Mesenchymal stem cell (in vitro differentiated cells and primary cell): ENCODE measurements around the gene AREG.

Experiments
- DNase-seq: peaks from one replicate; pipeline ENCODE4 v3.0.0-alpha.2; 2013
- H2AFZ ChIP-seq: one replicate; pipeline ENCODE4 v1.6.1; 2013; ENCODE audit warnings: low read depth, mild to moderate bottlenecking, control low read depth, inconsistent platforms, low read length, moderate library complexity
- H2AK5ac ChIP-seq: 2 replicates; pipeline ENCODE4 v1.6.1; 2013; ENCODE audit warnings: low read length, moderate library complexity, mild to moderate bottlenecking, inconsistent platforms; ENCODE audit not compliant: severe bottlenecking
- H2BK120ac ChIP-seq: one replicate; pipeline ENCODE4 v1.6.1; 2013; ENCODE audit warnings: low read depth, mild to moderate bottlenecking, inconsistent platforms, low read length, moderate library complexity
- H2BK12ac ChIP-seq, 2 experiments: one replicate each; pipeline ENCODE4 v1.6.1; 2013; ENCODE audit warnings: inconsistent platforms in 2 of 2, low read length in 2 of 2, mild to moderate bottlenecking in 2 of 2, moderate library complexity in 2 of 2, control low read depth in 1 of 2
- H2BK15ac ChIP-seq: one replicate; pipeline ENCODE4 v1.6.1; 2013; ENCODE audit warnings: mild to moderate bottlenecking, low read depth, inconsistent platforms; ENCODE audit not compliant: poor library complexity, severe bottlenecking
- H2BK5ac ChIP-seq: 2 replicates; pipeline ENCODE4 v1.6.1; 2013; ENCODE audit warnings: low read depth, mild to moderate bottlenecking, low read length, control low read depth, inconsistent platforms; ENCODE audit not compliant: poor library complexity, severe bottlenecking
- H3K14ac ChIP-seq, 2 experiments: one replicate each; pipeline ENCODE4 v1.6.1; 2013; ENCODE audit warnings: inconsistent platforms in 2 of 2, low read length in 2 of 2, control low read depth in 1 of 2, mild to moderate bottlenecking in 1 of 2, moderate library complexity in 1 of 2
- H3K18ac ChIP-seq, 2 experiments: one replicate each; pipeline ENCODE4 v1.6.1; 2013; ENCODE audit warnings: inconsistent platforms in 2 of 2, low read length in 2 of 2, control low read depth in 1 of 2, low read depth in 1 of 2, mild to moderate bottlenecking in 1 of 2
- H3K23ac ChIP-seq, 2 experiments: one replicate each; pipeline ENCODE4 v1.6.1; 2013; ENCODE audit warnings: inconsistent platforms in 2 of 2, low read length in 2 of 2, mild to moderate bottlenecking in 2 of 2, moderate library complexity in 2 of 2, control low read depth in 1 of 2
- H3K27ac ChIP-seq: 2 replicates; pipeline ENCODE4 v1.5.1; 2013; ENCODE audit warnings: mild to moderate bottlenecking, moderate library complexity, low read length, control low read depth, inconsistent platforms; ENCODE audit not compliant: poor library complexity, severe bottlenecking
- H3K27me3 ChIP-seq, 2 experiments: 2 replicates each; pipeline versions ENCODE4 v1.6.1 to v1.7.0; 2013; ENCODE audit warnings: low read length in 2 of 2, mild to moderate bottlenecking in 2 of 2, moderate library complexity in 2 of 2, control low read depth in 1 of 2, inconsistent platforms in 1 of 2; ENCODE audit not compliant: control insufficient read depth in 1 of 2, insufficient read depth in 1 of 2
- H3K36me3 ChIP-seq, 2 experiments: 2 replicates each; pipeline versions ENCODE4 v1.6.1 to v1.7.0; 2013; ENCODE audit warnings: low read length in 2 of 2, control low read depth in 1 of 2, inconsistent platforms in 1 of 2, low read depth in 1 of 2, mild to moderate bottlenecking in 1 of 2; ENCODE audit not compliant: insufficient read depth in 2 of 2, control insufficient read depth in 1 of 2
- H3K4ac ChIP-seq, 2 experiments: one replicate each; pipeline ENCODE4 v1.6.1; 2013; ENCODE audit warnings: inconsistent platforms in 2 of 2, low read length in 2 of 2, mild to moderate bottlenecking in 2 of 2, moderate library complexity in 2 of 2, control low read depth in 1 of 2, low read depth in 1 of 2
- H3K4me1 ChIP-seq: 2 replicates; pipeline ENCODE4 v1.6.1; 2013; ENCODE audit warnings: low read depth, low read length, control low read depth; ENCODE audit not compliant: control insufficient read depth, insufficient read depth
- H3K4me2 ChIP-seq: 2 replicates; pipeline ENCODE4 v1.6.1; 2013; ENCODE audit warnings: low read length, mild to moderate bottlenecking, inconsistent platforms; ENCODE audit not compliant: poor library complexity, severe bottlenecking
- H3K4me3 ChIP-seq, 2 experiments: 2 replicates each; pipeline versions ENCODE4 v1.5.1 to v1.7.0; 2013; ENCODE audit warnings: low read length in 2 of 2, mild to moderate bottlenecking in 2 of 2, control low read depth in 1 of 2, low read depth in 1 of 2; ENCODE audit not compliant: insufficient read depth in 1 of 2
- H3K79me1 ChIP-seq: replicated peaks from 2 replicates; pipeline ENCODE4 v1.6.1; 2013; ENCODE audit warnings: mild to moderate bottlenecking, control low read depth, low read length, inconsistent platforms; ENCODE audit not compliant: poor library complexity, severe bottlenecking
- H3K9ac ChIP-seq: 2 replicates; pipeline ENCODE4 v1.7.0; 2013; ENCODE audit warnings: mild to moderate bottlenecking, low read length, moderate library complexity
- H3K9me3 ChIP-seq: 2 replicates; pipeline ENCODE4 v1.7.0; 2013; ENCODE audit warnings: mild to moderate bottlenecking, low read length; ENCODE audit not compliant: control insufficient read depth
- H4K8ac ChIP-seq: one replicate; pipeline ENCODE4 v1.6.1; 2013; ENCODE audit warnings: inconsistent platforms, mild to moderate bottlenecking, low read length, moderate library complexity
- H4K91ac ChIP-seq: one replicate; pipeline ENCODE4 v1.6.1; 2013; ENCODE audit warnings: mild to moderate bottlenecking, low read length, inconsistent platforms
- WGBS: methylation state at CpG from one replicate; pipeline ENCODE4 v1.1.7; 2013; ENCODE audit warnings: mixed read lengths; 5-methylcytosine and 5-hydroxymethylcytosine counted together

Gene AREG

DNA sequence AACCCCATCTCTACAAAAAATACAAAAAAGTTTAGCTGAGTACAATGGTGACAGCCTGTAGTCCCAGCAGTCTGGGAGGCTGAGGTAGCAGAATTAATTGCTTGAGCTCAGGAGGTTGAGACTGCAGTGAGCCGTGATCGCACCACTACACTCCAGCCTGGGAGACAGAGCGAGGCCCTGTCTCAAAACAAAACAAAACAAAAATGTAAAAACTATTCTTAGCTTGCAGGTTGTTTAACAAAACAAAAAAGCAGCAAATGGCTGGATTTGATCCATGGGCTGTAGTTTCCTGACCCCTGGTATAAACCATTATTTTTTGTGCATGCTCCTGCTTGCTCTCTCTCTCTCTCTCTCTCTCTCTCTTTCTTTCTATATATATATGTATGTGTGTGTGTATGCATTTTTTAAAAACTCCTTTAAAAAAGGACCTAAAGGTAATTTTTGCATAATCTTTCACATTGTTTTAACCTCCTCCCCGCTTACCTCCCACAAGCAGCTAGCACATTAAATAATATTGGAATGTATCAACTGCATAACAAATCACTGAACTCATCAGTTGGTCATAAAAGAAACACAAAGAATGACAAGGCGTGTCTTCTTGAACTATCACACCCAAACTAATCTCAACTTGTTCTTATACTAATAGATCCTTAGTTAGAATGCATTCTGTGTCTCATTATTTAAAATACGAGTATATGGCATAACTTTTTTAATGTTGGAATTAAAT lies 4.8 kb downstream of the AREG start:
- no peak overlapping the region for H2BK12ac ChIP-seq
- peak overlapping the region; percentile 38 for H3K27ac ChIP-seq
- H3K14ac ChIP-seq: no peak overlapping the region
- no peak overlapping the region for H2BK120ac ChIP-seq
- H3K23ac ChIP-seq: no peak overlapping the region
- no peak overlapping the region for H3K4ac ChIP-seq
- 88% methylated on average over 5 of the region's 6 CpGs for WGBS
- H2BK15ac ChIP-seq: no peak overlapping the region
- no peak overlapping the region for H3K9ac ChIP-seq
- H2AK5ac ChIP-seq: no peak overlapping the region
- no peak overlapping the region for H4K91ac ChIP-seq
- H3K79me1 ChIP-seq: no peaks in the 10 kb centered on the region
- H3K4me3 ChIP-seq: no peak overlapping the region
- no peak overlapping the region for H2AFZ ChIP-seq
- no peaks in the 10 kb centered on the region for H3K9me3 ChIP-seq
- no peak overlapping the region for H4K8ac ChIP-seq
- H3K27me3 ChIP-seq: no peaks in the 10 kb centered on the region
- no peaks in the 10 kb centered on the region for H3K36me3 ChIP-seq
- H3K18ac ChIP-seq: no peak overlapping the region
- H3K4me2 ChIP-seq: no peak overlapping the region
- no peak for DNase-seq
- no peak overlapping the region for H2BK5ac ChIP-seq
- H3K4me1 ChIP-seq: peaks cover 7% of the 10 kb centered on the region

GRCh38 chr4:74450298-74450683 lies 5.4 kb downstream of the AREG start:
- Histone ChIP-seq H3K27me3 (no peaks in the 10 kb centered on the region), H3K36me3 (peaks cover 0 to under 1% of the 10 kb centered on the region in 2 experiments), H3K9ac (no peak overlapping the region), H2BK120ac (no peak overlapping the region), H4K91ac (no peak overlapping the region), H2BK12ac (no peak overlapping the region), H4K8ac (no peak overlapping the region), H3K18ac (no peak overlapping the region), H3K23ac (no peak overlapping the region), H3K14ac (no peak overlapping the region), H2BK5ac (no peak overlapping the region), H3K4me1 (peaks cover 4% of the 10 kb centered on the region), H3K4ac (no peak overlapping the region), H3K27ac (no peak overlapping the region), H2AK5ac (no peak overlapping the region), H2BK15ac (no peak overlapping the region), H2AFZ (no peak overlapping the region), H3K4me3 (no peak overlapping the region), H3K9me3 (no peaks in the 10 kb centered on the region), H3K4me2 (no peak overlapping the region), H3K79me1 (no peaks in the 10 kb centered on the region)
- DNase-seq: no peak
- WGBS: 99% methylated on average over 4 of the region's 4 CpGs

- Histone ChIP-seq H3K4me3 (no peak overlapping the region), H4K8ac (no peak overlapping the region), H2AK5ac (no peak overlapping the region), H3K14ac (no peak overlapping the region), H2BK15ac (no peak overlapping the region), H3K79me1 (no peaks in the 10 kb centered on the region), H2BK120ac (no peak overlapping the region), H3K23ac (no peak overlapping the region), H3K18ac (peak overlapping the region in 1 of 2 experiments; percentile 37), H3K27me3 (no peaks in the 10 kb centered on the region), H3K9me3 (no peaks in the 10 kb centered on the region), H2BK5ac (no peak overlapping the region), H3K4ac (peak overlapping the region in 1 of 2 experiments; percentile 24), H3K4me2 (no peak overlapping the region), H3K27ac (no peak overlapping the region), H4K91ac (no peak overlapping the region), H3K36me3 (peaks cover 0 to 4% of the 10 kb centered on the region in 2 experiments), H3K4me1 (peaks cover 4% of the 10 kb centered on the region), H3K9ac (no peak overlapping the region), H2BK12ac (no peak overlapping the region), H2AFZ (no peak overlapping the region)
- DNase-seq: peak; percentile 68
- no CpG with 5 or more reads among the region's 1 CpG for WGBS
Measured at GRCh38 chr4:74451214-74451661, 6.3 kb downstream of the AREG start.

- Histone ChIP-seq H3K4me1 (peaks cover 4% of the 10 kb centered on the region), H3K23ac (no peak overlapping the region), H3K4ac (no peak overlapping the region), H3K18ac (no peak overlapping the region), H2AK5ac (no peak overlapping the region), H2AFZ (no peak overlapping the region), H2BK120ac (no peak overlapping the region), H4K91ac (no peak overlapping the region), H2BK12ac (no peak overlapping the region), H3K27ac (no peak overlapping the region), H2BK5ac (no peak overlapping the region), H4K8ac (no peak overlapping the region), H3K4me2 (no peak overlapping the region), H3K9me3 (no peaks in the 10 kb centered on the region), H3K4me3 (no peak overlapping the region), H3K14ac (no peak overlapping the region), H3K79me1 (no peaks in the 10 kb centered on the region), H3K36me3 (peaks cover 0 to 4% of the 10 kb centered on the region in 2 experiments), H3K9ac (no peak overlapping the region), H3K27me3 (no peaks in the 10 kb centered on the region), H2BK15ac (no peak overlapping the region)
- WGBS: 98% methylated on average over 5 of the region's 5 CpGs
- no peak for DNase-seq
Measured at GRCh38 chr4:74453037-74453635, 8.2 kb downstream of the AREG start.
